HG02588 (cell line): Measurements from ENCODE around the gene TNFRSF25.

Experiments
- ATAC-seq: cut with Tn5 transposase; IDR thresholded peaks from one replicate; pipeline ENCODE4 v1.9.1; 2021; ENCODE audit warnings: mild to moderate bottlenecking, moderate library complexity; ENCODE audit not compliant: unreplicated experiment

TNFRSF25 gene

DNA sequence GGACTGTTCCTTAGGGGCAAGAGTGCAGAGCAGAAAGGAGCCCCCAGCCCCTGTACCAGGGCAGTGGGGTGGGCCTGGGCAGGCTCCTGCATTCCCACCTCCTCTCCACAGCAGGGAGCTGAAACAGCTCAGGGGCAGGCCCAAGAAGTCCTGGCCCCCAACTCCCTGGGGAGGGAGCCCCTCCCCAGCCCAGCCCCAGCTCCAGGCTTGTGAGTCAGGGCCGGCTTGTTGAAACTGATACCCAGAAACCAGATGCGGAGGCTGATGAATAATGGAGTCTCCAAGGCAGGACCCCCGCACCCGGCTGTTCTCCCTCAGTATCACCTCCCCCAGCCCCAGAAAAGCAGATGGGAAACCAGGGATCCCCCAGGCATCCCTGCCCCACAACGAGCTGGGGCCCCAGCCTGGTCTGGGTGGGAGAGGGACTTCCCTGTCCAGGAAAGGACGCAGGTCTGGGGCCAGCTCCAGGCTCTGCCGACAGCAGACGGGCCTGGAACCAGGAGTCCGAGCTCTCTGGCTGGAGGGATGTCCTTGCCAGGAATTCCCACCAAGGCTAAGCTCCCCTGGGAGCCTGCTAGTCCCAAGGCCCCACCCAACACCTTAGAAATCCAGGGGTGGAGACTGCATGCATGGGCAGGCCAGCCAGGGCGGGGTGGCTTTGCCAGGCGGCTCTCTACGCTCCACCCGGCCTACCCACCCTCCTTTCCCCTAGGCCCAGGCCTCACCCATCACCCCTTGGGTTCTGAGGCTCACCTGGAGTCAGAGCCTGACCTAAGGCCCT is 22.8 kb upstream of the TNFRSF25 start:
- ATAC-seq: no peak

DNA sequence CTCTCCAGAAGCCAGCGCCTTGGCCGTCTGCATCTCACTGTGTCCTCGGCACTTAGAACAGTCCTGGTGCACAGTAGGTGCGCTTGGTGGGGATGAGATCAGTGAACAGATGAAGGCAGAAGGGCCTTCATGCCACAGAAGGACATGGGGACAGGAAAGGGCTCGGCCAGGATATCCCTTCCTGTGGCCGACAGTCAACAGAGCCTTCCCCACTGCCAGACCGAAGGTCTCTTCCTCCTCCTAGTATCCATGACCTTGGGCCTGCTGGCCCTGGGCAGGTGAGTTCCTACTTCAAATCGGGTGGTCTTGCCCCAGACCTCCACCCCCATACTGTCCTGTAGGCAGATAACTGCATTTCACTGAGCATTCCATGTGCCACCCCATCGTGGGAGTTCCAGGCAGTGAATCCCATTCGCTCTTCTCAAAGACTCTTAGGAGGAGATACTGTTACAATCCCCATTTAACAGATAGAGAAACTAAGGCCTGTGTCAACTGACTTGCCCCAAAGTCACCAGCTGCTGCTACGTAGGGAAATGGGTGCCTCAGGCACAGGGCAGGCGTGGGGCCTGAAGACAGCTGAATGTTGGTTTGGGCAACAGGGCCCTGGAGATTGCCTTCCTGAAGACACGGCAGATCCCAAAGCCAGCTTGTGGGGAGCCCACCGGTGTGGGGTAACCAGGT is 22.0 kb upstream of the TNFRSF25 start:
- ATAC-seq: no peak

DNA sequence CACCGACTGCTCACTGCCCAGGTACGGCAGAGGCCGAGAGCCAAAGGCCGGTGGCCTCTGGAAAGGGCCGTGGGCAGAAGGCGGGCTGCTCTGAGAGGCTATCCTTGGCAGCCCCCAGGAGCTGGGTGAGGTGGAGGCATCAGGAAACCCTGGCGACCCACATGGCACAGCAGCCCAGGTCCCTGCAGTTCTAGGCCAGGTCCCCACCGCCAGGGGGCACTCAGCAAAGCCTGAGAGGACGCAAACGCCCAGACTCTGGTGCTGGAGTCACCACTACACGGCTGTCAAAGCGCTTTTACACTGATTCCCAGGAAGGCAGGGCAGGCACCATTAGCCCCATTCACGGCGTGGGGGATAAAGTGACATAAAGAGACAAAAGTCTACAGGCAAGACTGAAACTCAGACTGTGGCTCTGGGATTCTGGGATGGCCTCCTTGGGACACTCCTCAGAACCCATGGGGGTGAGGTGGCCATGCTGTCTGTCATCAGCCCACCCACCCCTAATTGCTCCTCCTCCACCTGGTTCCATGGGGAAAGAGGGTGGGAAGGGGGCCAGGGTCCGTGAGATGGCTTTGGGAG is 20.5 kb upstream of the TNFRSF25 start:
- ATAC-seq: no peak

GRCh38 chr1:6485168-6486101 is 19.5 kb upstream of the TNFRSF25 start:
- ATAC-seq: no peak

DNA sequence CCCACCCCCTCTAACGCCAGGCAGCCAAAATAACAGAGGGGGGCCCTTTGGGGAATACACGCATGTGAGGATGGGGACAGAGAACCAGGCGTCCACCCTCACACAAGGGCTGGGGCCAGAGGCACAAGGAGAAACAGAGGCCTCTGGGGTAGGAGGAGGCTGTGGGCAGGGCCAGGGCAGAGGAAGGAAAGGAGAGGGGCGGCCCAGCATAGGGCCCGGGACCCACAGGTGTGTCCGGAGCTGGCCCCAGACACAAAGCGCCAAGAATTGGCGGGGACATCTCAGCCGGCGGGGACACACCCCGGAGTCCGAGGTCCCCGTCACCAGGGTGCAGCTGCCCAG is 18.8 kb upstream of the TNFRSF25 start:
- ATAC-seq: no peak

GRCh38 chr1:6483761-6484117 is 17.8 kb upstream of the TNFRSF25 start:
- no peak for ATAC-seq

GRCh38 chr1:6483017-6483760 is 17.2 kb upstream of the TNFRSF25 start:
- no peak for ATAC-seq

- no peak for ATAC-seq
Observed at GRCh38 chr1:6481820-6482219, 15.8 kb upstream of the TNFRSF25 start.

DNA sequence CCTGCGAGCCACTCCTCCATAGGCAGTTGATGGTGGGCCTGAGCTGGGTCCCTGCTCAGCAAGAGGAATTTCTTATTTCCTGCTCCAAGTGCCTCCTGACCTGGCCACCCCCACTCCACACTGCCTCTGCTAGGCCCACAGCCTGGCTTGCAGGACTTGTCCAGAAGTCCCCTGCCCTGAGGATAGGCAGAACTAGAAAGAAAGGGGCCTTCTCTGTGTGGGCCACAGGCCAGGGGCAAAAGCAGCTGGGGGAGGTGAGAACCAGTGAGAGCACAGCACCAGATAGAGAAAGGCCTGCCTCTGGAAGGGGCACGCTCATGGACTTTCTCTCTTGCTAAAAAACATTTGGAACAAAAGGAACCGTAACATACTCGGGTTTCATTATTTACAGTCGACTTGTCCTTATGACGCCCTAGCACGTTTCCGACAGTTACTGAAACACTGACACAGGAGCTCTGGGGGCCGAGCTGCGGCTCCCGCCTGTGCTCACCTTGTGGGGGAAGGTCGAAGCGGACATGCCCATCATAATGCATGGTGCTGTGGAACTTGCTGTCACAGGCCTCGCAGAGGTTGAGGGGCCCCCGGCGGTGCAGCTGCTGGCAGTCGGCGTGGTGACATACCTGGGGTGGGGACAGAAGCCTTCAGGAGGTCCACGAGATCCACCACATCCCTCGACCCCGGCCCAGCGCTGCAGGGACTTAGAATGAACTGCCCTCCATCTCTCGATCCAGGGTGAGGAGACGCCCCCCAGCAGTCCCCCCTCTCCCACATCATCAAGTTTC is 11.3 kb upstream of the TNFRSF25 start:
- ATAC-seq: no peak

DNA sequence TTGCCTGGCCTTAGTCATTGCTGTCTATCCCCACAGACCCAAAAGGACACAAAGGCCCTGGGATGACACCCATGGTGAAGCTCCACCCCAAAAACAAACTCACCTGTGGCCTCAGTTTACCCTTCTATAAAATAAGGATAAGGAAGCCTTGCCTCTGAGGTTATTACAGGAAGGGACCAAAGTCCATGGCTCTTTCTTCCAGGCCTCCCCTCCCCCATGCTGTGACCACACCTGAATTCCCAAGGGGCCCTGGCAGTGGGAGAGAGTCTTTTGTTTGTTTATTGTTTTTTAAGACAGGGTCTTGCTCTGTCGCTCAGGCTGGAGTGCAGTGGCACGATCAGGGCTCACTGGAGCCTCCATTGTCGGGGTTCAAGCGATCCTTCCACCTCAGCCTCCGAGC is 10.5 kb upstream of the TNFRSF25 start:
- ATAC-seq: no peak

DNA sequence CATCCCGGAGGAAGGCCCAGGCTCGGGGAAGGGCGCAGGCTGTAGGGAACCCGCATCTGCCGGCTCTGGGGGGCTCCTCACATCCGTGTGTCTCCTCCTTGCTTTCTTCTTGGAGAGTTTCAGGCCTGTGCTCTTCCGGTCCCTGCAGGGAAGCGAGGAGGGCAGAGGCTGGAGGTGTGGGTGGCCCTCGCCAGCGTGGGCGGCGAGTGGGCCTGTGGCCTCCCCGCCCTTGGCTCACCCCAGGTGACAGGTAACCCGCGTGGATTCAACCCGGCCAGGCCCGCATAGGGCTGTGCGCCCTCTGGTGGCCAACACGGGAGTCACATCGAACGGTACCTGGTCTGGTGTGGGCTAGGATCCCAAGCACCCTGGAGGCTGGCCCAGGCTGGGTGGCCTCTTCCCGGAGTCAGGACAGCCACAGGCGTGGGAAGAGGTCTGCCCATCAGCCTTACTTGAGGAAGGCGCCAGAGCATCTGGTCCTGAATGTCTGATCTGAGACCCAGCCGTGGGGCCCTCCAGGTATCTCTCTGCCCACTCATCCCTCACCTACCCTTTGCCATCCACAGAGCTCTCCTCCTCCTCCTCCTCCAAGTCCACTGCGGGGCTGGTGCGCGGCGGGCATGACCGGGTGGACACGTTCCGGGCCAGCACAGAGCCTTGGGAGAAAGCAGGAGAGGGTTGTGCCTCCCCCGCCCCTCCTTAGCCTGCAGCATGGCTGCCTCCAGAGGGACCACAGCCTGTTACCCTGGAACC is 9.6 kb upstream of the TNFRSF25 start:
- peak; percentile 53 for ATAC-seq

DNA sequence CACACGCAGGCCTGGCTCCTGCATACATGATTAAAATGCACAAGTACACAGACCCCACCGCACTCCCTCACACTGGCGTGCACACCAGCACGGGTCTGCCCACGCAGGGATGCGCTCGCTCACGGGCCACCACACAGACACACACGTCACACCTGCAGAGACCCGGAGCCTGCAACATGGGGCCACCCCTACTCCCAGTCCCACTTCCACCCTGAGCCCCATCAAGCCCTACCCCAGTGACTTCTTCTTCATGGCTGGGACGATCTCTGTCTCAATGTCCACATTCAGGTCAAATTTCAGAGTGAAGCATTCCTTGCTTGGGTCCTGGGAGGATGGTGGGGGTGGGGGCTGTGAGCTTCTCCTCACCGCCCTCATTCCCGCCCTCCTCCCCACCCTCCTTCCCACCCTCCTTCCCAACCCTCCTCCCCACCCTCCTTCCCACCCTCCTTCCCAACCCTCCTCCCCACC is 8.9 kb upstream of the TNFRSF25 start:
- ATAC-seq: no peak

GRCh38 chr1:6473974-6474814 is 8.2 kb upstream of the TNFRSF25 start:
- ATAC-seq: no peak

DNA sequence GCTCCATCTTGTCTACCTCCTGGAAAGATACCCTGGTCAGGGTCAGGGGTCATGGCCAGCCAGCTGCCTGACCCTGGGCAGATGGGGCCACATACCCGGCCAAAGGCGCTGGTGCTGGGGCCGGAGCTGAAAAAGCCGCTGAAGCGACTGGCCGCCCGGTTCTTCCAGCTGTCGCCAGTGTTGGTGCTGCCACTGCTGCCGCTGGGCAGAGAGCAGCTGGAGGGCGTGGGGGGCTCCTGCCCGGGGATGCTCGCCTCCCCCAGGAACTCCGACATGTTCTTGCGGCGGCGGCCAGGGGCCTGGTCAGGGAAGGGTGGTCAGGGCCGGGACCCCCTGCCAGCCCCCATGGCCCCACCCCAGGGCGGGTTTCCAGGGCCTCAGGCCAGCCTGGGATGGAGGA is 7.2 kb upstream of the TNFRSF25 start:
- ATAC-seq: no peak

GRCh38 chr1:6472391-6472790 is 6.4 kb upstream of the TNFRSF25 start:
- no peak for ATAC-seq

DNA sequence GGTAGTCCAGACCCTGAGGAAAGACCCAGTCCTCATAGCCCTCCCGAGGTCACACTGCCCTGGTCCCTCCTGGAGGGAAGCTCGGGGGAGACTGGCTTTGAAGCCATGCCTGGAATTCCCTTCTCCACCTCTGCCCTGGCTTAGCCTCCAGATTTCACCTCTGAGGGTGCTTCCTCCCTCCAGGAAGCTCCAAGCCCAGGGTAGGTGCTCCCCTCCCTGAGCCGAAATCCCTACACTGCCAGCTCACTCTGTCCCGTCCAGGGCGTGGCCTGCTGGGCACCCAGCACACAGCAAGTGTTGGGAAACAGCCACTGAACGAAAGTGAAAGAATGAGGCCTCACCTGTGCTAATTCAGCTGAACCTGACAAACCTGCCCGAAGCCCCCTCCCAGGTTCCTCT is 6.0 kb upstream of the TNFRSF25 start:
- ATAC-seq: no peak

DNA sequence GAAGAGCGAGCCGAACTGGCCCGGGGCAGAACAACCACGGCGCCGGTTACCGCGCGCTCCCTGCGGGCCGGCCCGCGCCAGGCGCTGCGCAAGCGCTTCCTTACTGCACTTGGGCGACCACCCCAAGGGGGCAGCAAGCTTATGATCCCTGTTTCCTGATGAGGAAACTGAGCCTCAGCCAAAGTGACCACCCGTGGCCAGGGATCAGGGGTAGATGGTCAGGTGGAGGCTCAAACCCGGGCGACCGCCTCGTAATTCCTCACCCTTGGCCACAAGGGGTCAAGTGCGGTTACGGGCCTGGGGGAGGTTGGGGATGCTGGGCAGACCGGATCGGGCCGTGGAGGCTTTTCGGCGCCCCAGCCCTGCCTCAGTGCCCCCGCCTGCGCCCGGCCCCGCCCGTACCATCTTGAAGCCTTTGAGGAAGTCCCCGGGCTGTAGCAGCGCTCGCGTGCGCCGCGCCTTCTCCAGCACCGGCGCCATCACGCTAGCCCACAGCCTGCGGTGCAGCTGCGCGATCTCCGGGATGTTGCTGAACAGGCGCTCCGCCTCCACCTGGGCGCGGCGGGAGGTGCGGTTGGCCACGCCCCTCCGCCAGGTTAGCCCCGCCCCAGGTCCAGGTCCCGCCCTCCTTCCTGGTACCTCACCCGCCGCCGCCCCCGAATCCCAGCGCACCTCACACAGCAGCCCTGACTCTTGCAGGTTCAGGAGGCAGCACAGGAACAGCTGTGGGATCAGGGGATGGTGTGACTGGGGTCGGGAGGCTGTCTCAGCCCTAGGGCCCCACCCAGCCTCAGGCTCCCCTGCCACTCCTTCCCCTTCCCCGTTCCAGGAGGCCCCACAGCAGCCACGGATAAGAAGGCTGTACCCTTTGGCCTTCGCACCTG is 5.4 kb upstream of the TNFRSF25 start:
- no peak for ATAC-seq
